ENCODE data around the gene CHID1.

CHID1 gene

DNA sequence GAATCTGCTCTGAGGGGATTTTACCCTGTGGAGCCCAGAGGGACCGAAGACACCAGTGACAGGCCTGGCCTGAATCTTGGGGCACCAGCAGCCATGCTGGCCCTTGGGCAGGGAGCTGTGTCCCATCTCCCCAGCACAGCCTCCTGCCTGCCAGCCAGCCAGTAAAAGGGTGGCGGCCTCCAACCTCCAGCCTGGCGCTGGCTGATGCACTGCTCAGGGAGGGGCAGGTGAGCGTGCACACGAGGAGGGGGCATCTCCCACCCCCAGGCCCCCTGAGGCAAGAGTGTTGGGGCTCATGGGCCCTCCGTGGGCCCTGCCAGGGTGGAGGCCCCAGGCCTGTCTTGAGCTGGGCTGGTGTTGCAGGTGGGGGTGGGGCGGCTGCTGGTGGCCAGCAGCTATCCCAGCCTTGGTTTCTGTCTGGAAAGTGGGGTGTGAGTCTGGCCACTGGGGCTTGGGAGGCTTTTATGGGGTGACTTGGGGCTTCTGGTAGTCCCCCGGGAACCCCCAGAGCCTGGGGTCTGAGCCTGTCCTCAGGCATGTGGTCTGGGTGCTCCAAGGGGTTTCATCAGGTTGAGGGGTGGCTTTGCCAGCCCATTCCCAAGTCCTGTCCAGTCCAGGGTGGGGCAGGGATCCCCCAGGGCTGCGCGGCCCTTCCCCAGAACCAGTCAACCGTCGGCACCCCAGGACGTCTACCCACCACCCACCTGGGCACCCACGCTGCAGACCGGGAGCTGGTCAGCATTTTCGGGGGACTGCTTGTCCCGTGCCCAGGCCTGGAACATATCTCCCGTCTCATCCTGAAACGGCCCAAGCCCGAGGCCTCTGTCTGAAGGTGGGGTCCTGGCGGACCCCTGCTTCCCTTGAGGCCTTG lies 50.1 kb downstream of the CHID1 start:
- POLR2A ChIA-PET = no interaction called here
- CTCF ChIA-PET = interaction anchor here (1.1 to 9.3 kb wide), 3 partner anchors 13 to 191 kb away, joined by 4 to 58 read pairs (median 5); no protein-coding TSS in a partner anchor

DNA sequence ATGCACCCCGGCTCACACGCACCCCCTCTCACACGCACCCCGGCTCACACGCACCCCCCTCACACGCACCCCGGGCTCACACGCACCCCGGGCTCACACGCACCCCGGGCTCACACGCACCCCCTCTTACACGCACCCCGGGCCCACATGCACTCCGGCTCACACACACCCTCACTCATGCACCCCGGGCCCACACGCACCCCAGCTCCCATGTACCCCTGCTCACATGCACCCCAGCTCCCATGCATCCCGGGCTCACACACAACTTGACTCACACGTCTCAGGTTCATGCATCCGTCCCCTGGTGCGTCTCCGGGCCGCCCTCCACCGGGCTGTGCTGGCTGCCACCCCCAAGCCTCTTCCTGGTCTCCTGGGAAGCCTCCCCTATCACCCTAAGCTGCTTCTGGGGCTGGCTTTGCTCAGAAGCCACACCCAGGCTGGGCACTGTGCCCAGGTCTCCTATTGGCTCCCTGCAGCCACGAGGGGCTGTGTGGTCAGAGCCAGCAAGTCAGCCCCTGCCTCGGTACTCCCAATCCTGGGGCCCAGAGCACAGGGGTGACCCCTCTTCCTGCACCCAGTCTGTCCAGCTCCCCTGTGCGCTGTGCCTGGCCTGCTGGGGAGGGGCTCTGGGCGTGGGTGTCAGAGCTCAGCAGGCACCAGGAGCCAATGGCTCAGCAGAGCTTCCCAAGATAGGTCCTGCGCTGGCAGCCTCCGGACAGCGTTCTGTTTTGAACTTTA lies 51.0 kb downstream of the CHID1 start:
- ChIA-PET CTCF (interaction anchor here (1.1 to 9.3 kb wide), 3 partner anchors 12 to 192 kb away, joined by 4 to 58 read pairs (median 5); no protein-coding TSS in a partner anchor), POLR2A (no interaction called here)
- no peak overlapping the region for H3K4me3 ChIP-seq (ENCODE audit: low read depth, low read length)
- no peak for DNase-seq (ENCODE audit: low read depth, low spot score)
- TF ChIP-seq, protein P1, sequence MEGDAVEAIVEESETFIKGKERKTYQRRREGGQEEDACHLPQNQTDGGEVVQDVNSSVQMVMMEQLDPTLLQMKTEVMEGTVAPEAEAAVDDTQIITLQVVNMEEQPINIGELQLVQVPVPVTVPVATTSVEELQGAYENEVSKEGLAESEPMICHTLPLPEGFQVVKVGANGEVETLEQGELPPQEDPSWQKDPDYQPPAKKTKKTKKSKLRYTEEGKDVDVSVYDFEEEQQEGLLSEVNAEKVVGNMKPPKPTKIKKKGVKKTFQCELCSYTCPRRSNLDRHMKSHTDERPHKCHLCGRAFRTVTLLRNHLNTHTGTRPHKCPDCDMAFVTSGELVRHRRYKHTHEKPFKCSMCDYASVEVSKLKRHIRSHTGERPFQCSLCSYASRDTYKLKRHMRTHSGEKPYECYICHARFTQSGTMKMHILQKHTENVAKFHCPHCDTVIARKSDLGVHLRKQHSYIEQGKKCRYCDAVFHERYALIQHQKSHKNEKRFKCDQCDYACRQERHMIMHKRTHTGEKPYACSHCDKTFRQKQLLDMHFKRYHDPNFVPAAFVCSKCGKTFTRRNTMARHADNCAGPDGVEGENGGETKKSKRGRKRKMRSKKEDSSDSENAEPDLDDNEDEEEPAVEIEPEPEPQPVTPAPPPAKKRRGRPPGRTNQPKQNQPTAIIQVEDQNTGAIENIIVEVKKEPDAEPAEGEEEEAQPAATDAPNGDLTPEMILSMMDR (IDR thresholded peaks at IDR 0.05; ENCODE audit: insufficient read depth, low read length, missing control alignments) = no peak

More for the DNA sequence above, 50.1 kb downstream of the CHID1 start:
- TF ChIP-seq, protein P1 (IDR thresholded peaks at IDR 0.05; ENCODE audit: insufficient read depth, low read length, missing control alignments) = no peak
- no peak overlapping the region for H3K4me3 ChIP-seq (ENCODE audit: low read depth, low read length)
- DNase-seq (ENCODE audit: low read depth, low spot score) = no peak

- TF ChIP-seq, protein P1 (IDR thresholded peaks at IDR 0.05; ENCODE audit: insufficient read depth, low read length, missing control alignments) = no peak
- ChIA-PET POLR2A (no interaction called here), CTCF (interaction anchor here (1.6 to 9.3 kb wide), 3 partner anchors 7 to 66 kb away, joined by 3 to 58 read pairs (median 5); no protein-coding TSS in a partner anchor)
- no peak overlapping the region for H3K4me3 ChIP-seq (ENCODE audit: low read depth, low read length)
- no peak for DNase-seq (ENCODE audit: low read depth, low spot score)
Observed at GRCh38 chr11:858762-859339, 51.8 kb downstream of the CHID1 start.

DNA sequence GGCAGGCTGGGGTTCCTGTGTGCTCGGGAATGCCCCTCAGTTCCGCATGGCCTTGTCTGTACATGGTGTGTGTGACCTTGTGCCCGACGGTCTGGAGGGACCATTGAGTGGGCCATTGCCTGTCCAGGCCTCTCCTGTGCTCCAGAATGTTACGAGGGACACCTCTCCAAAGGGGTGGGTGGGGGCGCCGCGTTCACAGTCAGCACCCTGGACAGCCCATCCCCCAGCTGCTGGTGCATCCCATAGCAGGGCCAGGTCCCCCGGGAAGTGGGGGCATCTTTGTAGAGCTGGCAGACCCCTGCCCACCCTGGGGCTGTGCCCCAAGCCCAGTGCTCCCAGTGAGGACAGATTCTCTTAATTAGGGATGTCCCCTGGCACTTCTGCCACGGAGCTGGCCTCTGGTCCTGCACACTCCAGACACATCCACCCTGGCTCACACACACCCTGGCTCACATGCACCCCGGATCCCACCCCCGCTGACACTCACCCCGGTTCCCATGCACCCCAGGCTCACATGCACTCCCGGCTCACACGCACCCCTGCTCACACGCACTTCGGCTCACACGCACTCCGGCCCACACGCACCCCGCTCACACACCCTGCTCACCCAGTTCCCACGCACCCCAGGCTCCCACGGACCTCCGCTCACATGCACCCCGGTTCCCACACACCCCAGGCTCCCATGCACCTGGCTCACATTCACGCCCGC lies 52.4 kb downstream of the CHID1 start:
- DNase-seq (ENCODE audit: low read depth, low spot score) = no peak
- TF ChIP-seq, protein P1 (IDR thresholded peaks at IDR 0.05; ENCODE audit: insufficient read depth, low read length, missing control alignments) = no peak
- POLR2A ChIA-PET = no interaction called here
- H3K4me3 ChIP-seq (ENCODE audit: low read depth, low read length) = no peak overlapping the region
- CTCF ChIA-PET = interaction anchor here (1.6 to 9.3 kb wide), 2 partner anchors 8 to 11 kb away, joined by 3 to 58 read pairs; no protein-coding TSS in a partner anchor

DNA sequence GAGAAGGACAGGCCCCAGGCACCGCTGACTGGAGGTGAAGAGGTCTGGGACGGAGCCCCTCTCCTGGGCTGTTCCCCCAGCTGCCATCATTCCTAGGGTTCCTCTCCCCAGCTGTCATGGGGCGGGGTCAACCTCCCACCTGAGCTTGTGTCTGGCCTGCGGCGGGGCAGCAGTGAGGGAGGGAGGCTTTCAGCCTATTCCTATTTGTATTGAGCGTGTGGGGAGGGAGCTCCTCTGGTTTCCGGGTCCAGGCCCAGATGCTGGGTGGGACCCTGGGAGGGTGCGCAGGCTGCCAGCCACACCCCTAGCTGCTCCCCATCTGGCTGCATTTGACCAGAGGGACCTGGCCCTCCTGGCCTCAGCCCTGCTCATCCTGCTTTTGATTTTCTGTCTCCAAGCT lies 54.2 kb downstream of the CHID1 start:
- no peak overlapping the region for H3K4me3 ChIP-seq (ENCODE audit: low read depth, low read length)
- CTCF ChIA-PET = interaction anchor here (1.0 to 9.3 kb wide), 2 partner anchors 9 to 12 kb away, joined by 6 to 58 read pairs; no protein-coding TSS in a partner anchor
- no peak for DNase-seq (ENCODE audit: low read depth, low spot score)
- TF ChIP-seq, protein P1 (IDR thresholded peaks at IDR 0.05; ENCODE audit: insufficient read depth, low read length, missing control alignments) = no peak
- POLR2A ChIA-PET = no interaction called here
